Transverse colon (tissue), 4 donors: ENCODE results near the gene SCAPER.

Experiments
- POLR2AphosphoS5 ChIP-seq, 3 donors: sonication (generic); formaldehyde crosslinking; IDR thresholded peaks; one replicate each; pipeline ENCODE4 v1.6.1; 2016; ENCODE audit warnings: antibody characterized with exemption in 3 of 3
- TF ChIP-seq, protein P1 (sequence below), 5 experiments: fragments of 200-600 bp in 3 of 5; fragments of 450-650 bp in 2 of 5; sonication (generic) in 3 of 5; IDR thresholded peaks; 1 replicate in 2 of 5; 2 replicates in 3 of 5; pipeline ENCODE4 v1.5.1; 2016 to 2017; ENCODE audit warnings: antibody characterized with exemption in 5 of 5, inconsistent platforms in 3 of 5, mild to moderate bottlenecking in 2 of 5, moderate library complexity in 1 of 5

DNA sequence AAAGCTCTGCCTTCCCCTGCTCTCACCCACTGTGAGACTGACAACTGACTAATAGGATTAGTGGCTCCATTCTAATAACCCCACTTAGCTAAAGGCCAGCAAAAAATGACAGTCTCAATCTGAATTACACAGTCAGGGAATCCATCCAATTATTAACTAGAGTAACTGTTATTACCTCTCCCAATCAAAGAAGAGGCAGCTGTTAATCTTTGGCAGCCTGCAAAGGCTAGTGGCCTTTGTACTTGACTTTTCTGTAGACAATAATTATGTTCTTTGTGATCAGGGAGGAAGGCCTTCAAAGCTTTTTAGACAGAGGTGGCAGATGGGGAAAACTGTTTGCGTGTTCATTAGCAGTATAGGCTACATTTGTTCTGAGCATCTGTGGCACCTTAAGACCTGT, 390.9 kb downstream of the SCAPER start:
- TF ChIP-seq, protein P1, sequence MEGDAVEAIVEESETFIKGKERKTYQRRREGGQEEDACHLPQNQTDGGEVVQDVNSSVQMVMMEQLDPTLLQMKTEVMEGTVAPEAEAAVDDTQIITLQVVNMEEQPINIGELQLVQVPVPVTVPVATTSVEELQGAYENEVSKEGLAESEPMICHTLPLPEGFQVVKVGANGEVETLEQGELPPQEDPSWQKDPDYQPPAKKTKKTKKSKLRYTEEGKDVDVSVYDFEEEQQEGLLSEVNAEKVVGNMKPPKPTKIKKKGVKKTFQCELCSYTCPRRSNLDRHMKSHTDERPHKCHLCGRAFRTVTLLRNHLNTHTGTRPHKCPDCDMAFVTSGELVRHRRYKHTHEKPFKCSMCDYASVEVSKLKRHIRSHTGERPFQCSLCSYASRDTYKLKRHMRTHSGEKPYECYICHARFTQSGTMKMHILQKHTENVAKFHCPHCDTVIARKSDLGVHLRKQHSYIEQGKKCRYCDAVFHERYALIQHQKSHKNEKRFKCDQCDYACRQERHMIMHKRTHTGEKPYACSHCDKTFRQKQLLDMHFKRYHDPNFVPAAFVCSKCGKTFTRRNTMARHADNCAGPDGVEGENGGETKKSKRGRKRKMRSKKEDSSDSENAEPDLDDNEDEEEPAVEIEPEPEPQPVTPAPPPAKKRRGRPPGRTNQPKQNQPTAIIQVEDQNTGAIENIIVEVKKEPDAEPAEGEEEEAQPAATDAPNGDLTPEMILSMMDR (IDR thresholded peaks at IDR 0.05) = no peak
- no peak for TF ChIP-seq POLR2AphosphoS5 (IDR thresholded peaks at IDR 0.05)
